Progenitor cell of endocrine pancreas (in vitro differentiated cells): ENCODE results near the gene FBXO7. TPM values are rescaled to one million over a fixed set of nuclear protein-coding genes. Genes with fewer than 3 reads are reported as not detected.

ENCODE experiments used
- DNase-seq: peaks from one replicate; pipeline ENCODE4 v3.0.0; 2021; ENCODE audit warnings: low spot score; ENCODE audit not compliant: unreplicated experiment
- H3K27ac Mint-ChIP-seq: 2 replicates; pipeline ENCODE4 v1.8.0; 2021; ENCODE audit warnings: mild to moderate bottlenecking, moderate library complexity, mixed read lengths
- H3K27me3 Mint-ChIP-seq: 2 replicates; pipeline ENCODE4 v1.8.0; 2021; ENCODE audit warnings: mixed read lengths
- H3K36me3 Mint-ChIP-seq: 2 replicates; pipeline ENCODE4 v1.8.0; 2022; ENCODE audit warnings: mixed read lengths; ENCODE audit not compliant: insufficient read depth
- H3K4me1 Mint-ChIP-seq: 2 replicates; pipeline ENCODE4 v1.8.0; 2021; ENCODE audit warnings: low read depth, mixed read lengths
- H3K4me3 Mint-ChIP-seq: 2 replicates; pipeline ENCODE4 v1.8.0; 2021; ENCODE audit warnings: low read depth, mild to moderate bottlenecking, moderate library complexity, mixed read lengths
- H3K9me3 Mint-ChIP-seq: 2 replicates; pipeline ENCODE4 v1.8.0; 2021; ENCODE audit warnings: low read depth, mixed read lengths
- CTCF ChIP-seq: fragments of 200-600 bp; sonication (generic); IDR thresholded peaks from one replicate; pipeline ENCODE4 v1.5.0; 2021; ENCODE audit warnings: antibody characterized with exemption, mild to moderate bottlenecking; ENCODE audit not compliant: unreplicated experiment
- total RNA-seq: library from RNA; stranded (reverse); gene quantifications from 2 replicates; pipeline ENCODE4 v1.2.1, GENCODE V29; 2021

FBXO7 gene
- total RNA-seq, 1 donor from 2014 or later = 86.4 TPM

- TF ChIP-seq CTCF = no peak
- no peak overlapping the region for H3K4me3 Mint-ChIP-seq
- H3K9me3 Mint-ChIP-seq = peaks cover 2% of the 10 kb centered on the region
- H3K27me3 Mint-ChIP-seq = peaks cover 6% of the 10 kb centered on the region
- DNase-seq = no peak
- H3K27ac Mint-ChIP-seq = peak overlapping the region; percentile 76
- no peaks in the 10 kb centered on the region for H3K36me3 Mint-ChIP-seq
- H3K4me1 Mint-ChIP-seq = peaks cover 24% of the 10 kb centered on the region
Measured at GRCh38 chr22:32534252-32535235, 59.9 kb downstream of the FBXO7 start.

- TF ChIP-seq CTCF = no peak
- no peaks in the 10 kb centered on the region for H3K27me3 Mint-ChIP-seq
- H3K4me1 Mint-ChIP-seq = peaks cover 25% of the 10 kb centered on the region
- H3K27ac Mint-ChIP-seq = no peak overlapping the region
- no peak overlapping the region for H3K4me3 Mint-ChIP-seq
- no peaks in the 10 kb centered on the region for H3K36me3 Mint-ChIP-seq
- no peak for DNase-seq
- H3K9me3 Mint-ChIP-seq = peaks cover 2% of the 10 kb centered on the region
Measured at GRCh38 chr22:32535531-32536190, 61.0 kb downstream of the FBXO7 start.

- H3K9me3 Mint-ChIP-seq = peaks cover 2% of the 10 kb centered on the region
- DNase-seq = no peak
- H3K36me3 Mint-ChIP-seq = no peaks in the 10 kb centered on the region
- no peak overlapping the region for H3K27ac Mint-ChIP-seq
- no peak for TF ChIP-seq CTCF
- H3K4me1 Mint-ChIP-seq = peaks cover 22% of the 10 kb centered on the region
- H3K4me3 Mint-ChIP-seq = no peak overlapping the region
- H3K27me3 Mint-ChIP-seq = no peaks in the 10 kb centered on the region
Measured at GRCh38 chr22:32536352-32536751, 61.7 kb downstream of the FBXO7 start.

- Mint-ChIP-seq H3K9me3 (peaks cover 2% of the 10 kb centered on the region), H3K27ac (no peak overlapping the region), H3K4me3 (no peak overlapping the region), H3K4me1 (peaks cover 12% of the 10 kb centered on the region), H3K36me3 (no peaks in the 10 kb centered on the region), H3K27me3 (peaks cover 4% of the 10 kb centered on the region)
- DNase-seq = no peak
- TF ChIP-seq CTCF = no peak
Measured at GRCh38 chr22:32538521-32538920, 63.9 kb downstream of the FBXO7 start.

GRCh38 chr22:32539631-32540421 lies 65.2 kb downstream of the FBXO7 start:
- DNase-seq = no peak
- H3K27ac Mint-ChIP-seq = no peak overlapping the region
- H3K27me3 Mint-ChIP-seq = peaks cover 8% of the 10 kb centered on the region

More at GRCh38 chr22:32539631-32540421, 65.2 kb downstream of the FBXO7 start:
- Mint-ChIP-seq H3K36me3 (no peaks in the 10 kb centered on the region), H3K9me3 (peaks cover 2% of the 10 kb centered on the region), H3K4me3 (no peak overlapping the region), H3K4me1 (peaks cover 2% of the 10 kb centered on the region)
- TF ChIP-seq CTCF = no peak
